ENCODE results near the gene STH.
"Not testable (repeated sequence)": the region's sequence is repeated elsewhere in the genome, so short reads cannot be mapped to it uniquely, and the experiment has no call there.

The STH gene, protein sequence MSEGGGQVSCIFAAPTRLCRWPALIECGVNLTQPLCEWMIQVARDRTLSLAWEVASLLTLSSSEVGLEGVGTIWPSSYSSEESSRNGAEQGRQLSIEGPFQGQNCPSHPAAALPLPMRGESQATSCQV

DNA sequence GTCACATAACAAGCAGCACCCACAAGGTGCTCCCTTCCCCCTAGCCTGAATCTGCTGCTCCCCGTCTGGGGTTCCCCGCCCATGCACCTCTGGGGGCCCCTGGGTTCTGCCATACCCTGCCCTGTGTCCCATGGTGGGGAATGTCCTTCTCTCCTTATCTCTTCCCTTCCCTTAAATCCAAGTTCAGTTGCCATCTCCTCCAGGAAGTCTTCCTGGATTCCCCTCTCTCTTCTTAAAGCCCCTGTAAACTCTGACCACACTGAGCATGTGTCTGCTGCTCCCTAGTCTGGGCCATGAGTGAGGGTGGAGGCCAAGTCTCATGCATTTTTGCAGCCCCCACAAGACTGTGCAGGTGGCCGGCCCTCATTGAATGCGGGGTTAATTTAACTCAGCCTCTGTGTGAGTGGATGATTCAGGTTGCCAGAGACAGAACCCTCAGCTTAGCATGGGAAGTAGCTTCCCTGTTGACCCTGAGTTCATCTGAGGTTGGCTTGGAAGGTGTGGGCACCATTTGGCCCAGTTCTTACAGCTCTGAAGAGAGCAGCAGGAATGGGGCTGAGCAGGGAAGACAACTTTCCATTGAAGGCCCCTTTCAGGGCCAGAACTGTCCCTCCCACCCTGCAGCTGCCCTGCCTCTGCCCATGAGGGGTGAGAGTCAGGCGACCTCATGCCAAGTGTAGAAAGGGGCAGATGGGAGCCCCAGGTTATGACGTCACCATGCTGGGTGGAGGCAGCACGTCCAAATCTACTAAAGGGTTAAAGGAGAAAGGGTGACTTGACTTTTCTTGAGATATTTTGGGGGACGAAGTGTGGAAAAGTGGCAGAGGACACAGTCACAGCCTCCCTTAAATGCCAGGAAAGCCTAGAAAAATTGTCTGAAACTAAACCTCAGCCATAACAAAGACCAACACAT, at the start of gene STH:
STH (plus strand) TSS at position 264 of the 913 bp plus-strand sequence; CDS start at position 294, 30 bp downstream.
- no peak for DNase-seq (ENCODE audit: low spot score)

DNA sequence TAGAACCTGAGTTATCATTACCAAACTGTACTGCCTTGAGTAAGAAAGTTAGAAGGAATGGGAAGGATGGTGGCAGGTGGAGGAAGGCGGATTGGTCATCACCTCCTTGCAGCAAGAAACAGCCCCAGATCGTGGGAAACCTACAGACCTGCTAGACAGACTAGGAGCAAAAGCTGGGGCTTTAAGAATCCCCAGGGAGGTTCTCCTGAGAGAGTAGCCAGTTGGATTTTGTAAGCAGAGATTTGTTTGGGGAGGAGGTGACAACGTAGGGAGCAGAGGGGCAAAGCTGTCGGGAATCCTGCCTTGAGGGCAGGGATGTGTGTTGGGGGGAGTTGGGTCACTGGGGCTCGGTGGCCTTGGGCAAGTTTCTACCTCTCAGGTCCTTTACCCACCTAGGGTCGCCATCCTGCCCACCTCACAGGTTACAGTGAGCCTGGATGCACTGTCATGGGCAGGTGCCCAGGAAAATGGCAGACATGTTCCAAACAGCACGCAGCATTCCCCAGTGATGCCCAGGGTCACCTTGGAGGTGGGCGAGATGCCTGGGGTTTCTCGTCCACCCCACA, 49.2 kb upstream of the STH start:
- DNase-seq (ENCODE audit: low spot score), result no peak

DNA sequence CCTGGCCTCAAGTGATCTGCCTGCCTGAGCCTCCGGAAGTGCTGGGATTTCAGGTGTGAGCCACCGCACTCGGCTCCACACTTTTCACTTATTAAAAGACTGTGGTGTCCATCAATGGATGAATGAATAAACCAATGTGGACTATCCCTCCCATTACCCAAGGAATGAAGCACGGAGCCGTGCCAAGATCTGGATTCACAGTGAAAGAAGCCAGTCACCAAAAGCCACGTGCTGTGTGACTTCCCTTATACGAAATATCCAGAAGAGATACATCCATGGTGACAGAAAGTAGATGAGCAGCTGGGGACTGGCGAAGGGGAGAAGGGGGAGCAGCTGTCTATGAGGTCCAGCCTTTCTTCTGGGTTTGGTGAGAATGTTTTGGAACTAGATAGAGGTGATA, 48.2 kb upstream of the STH start:
- no peak for DNase-seq (ENCODE audit: low spot score)

DNA sequence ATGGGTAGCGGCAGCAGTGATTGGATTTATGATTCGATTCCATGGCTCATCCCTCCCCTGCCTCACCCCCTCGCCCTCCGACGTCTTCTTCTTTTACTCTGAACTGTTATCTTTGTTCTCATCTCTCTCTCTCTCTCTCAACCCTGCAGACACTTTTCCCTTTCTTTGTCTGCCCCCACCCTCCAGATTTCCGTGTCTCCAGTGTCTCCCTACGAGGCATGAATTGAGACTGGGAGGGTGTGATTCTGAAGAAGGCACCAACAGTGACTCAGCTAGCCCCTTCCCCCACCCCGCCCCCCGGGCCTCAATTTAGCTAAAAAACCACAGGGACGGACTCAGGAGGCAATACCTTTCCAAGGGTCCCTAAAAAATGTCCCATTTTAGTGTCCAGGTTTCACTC, 47.6 kb upstream of the STH start:
- no peak for DNase-seq (ENCODE audit: low spot score)

DNA sequence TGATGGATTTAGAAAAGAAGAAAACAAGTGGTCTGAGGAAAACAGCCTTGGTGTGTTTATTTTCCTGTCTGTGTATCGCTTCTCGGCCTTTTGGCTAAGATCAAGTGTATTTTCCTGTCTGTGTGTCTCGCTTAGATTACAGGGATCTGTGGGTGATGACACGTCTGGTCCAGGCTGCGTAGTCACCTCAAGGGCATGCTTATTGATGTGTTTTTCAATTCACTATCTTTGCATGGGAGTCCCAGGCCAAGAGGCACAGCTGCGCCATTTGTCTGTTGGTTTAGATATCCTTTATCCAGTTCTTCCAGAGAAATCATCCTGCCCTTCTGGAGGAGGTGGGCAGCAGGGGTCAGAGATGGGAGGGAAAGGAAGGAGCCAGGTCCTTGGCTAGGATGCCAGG, 47.1 kb upstream of the STH start:
- no peak for DNase-seq (ENCODE audit: low spot score)

DNA sequence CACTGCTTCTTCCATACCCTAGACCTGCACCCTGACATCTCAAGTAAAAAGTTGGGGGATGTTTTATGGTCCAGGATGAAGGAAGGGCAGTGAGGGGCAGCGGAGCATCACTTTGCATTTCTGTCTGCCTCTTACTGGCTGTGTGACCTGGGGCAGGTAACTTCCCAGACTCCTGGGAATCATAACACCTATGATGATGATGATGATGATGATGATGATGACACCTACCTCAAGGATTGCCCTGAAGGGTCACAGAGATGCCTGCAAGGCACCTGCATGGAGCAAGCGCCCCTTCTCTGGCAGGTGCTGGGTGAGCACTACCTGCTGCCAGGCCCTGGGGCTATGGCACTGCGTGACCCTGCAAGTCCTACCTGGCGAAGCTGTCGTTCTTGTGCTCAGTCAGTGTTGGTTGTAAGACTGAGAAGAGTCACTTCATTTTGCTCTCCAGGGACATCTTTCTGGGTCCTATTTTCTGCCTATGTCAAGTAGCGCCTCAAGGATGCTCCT, 46.2 kb upstream of the STH start:
- no peak for DNase-seq (ENCODE audit: low spot score)

DNA sequence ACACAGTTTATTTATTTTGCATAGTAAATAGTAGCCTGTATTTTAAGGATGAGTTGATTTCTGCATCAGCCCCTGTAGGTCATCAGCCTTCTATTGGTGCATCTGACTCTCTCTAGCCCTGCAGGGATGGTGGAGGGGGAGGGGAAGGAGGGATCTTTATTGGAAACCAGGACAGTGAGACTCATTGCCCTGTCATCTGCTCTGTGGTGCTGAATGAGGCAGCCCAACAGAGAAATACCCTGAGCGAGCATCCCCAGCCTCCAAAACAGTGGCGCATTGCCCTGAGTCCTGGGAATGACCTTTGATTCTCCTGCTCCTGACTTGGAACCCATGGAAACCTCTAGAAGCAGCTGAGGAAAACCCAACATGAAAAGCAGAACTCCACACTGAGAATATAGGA, 45.5 kb upstream of the STH start:
- no peak for DNase-seq (ENCODE audit: low spot score)

DNA sequence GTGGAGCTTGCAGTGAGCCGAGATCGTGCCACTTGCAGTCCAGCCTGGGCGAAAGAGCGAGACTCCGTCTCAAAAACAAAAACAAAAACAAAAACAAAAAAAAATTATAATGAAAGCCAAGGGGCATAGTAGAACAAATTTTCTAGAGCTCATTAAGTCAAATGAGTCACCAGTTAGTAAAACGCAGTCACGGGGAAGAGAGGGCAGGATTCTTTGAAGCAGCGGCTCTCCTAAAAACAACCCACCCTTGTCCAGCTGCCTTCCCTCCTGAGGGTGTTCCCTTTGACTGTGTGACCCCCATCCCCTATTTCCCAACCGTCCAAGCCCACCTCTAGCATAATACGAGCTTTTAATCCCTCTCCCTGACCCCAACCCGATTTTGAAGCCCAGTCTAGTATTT, 44.1 kb upstream of the STH start:
- no peak for DNase-seq (ENCODE audit: low spot score)

DNA sequence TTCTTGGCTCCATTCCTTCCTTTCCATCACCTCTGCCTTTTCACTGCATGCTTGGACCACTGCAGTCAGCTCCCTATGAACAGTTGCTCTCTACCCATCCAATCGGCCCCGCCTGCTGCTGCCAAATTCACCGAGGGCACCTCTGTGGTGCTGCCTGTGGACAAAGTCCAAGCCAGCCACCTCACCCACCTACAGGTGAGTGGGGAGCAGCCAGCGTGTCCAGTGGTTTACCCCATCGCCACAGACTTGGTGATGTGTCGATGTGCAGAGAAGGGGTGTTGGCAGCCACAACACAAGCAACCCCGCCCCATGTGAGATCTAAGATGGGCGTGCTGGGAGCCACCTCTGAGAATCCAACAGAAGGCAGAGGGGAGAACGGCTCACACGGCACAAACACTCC, 43.7 kb upstream of the STH start:
- DNase-seq (ENCODE audit: low spot score), result no peak

DNA sequence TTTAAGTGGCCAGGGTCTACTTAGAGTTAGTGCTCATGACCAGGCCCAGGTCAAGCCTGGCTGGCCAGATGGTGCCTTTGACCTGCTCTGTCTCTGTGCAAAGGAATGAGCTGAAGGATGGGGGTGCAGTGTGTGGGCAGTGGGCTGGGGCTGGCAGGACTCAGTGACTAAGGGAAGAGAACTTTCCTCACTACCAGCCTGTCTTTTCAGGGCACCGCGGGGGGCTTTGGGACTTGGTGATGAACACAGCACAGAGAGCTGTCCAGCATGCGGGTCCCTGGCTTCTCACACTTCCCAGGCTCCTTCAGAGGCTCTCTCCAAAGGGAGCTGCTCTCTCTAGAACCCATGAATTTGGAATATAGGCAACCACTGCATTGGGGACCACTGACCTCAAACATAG, 43.0 kb upstream of the STH start:
- DNase-seq (ENCODE audit: low spot score), result no peak

DNA sequence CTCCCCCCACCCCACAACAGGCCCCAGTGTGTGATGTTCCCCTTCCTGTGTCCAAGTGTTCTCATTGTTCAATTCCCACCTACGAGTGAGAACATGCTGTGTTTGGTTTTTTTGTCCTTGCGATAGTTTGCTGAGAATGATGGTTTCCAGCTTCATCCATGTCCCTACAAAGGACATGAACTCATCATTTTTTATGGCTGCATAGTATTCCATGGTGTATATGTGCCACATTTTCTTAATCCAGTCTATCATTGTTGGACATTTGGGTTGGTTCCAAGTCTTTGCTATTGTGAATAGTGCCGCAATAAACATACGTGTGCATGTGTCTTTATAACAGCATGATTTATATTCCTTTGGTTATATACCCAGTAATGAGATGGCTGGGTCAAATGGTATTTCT, 42.3 kb upstream of the STH start:
- DNase-seq (ENCODE audit: low spot score), result not testable (repeated sequence)

DNA sequence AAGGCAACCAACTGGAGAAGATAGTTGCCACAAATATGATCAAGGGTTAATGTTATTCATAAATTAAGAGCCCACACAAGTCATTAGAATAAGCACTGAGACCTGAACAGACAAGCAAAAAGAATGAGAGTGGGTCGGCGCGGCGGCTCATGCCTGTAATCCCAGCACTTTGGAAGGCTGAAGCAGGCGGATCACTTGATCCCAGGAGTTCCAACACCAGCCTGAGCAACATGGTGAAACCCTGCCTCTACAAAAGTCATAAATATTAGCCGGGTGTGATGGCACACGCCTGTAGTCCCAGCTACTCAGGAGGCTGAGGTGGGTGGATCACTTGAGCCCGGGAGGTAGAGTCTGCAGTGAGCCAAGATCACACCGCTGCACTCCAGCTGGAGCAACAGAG, 40.7 kb upstream of the STH start:
- DNase-seq (ENCODE audit: low spot score), result no peak

DNA sequence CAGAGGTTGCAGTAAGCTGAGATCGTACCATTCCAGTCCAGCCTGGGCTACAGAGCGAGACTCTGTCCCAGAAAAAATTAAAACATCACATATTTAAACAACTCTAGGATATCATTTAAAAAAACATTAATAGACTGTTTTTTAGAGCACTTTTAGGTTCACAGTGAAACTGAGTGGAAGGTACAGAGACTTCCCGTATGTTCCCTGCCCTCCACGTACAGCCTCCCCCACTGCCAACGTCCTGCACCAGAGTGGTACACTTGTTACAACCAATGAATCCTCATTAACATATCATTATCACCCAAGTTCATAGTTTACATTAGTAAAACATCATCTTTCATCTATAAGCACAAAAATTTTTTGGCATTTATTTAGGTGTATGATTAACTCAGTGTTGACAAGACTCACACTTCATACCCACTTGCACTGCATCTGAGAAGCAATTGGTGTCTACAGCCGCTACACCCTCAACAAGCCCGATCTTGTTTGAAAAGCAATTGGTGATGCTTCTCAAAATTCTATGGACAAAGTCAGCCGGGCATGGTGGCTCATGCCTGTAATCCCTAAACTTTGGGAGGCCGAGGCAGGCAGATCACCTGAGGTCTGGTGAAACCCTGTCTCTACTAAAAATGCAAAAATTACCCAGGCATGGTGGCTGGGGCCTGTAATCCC, 39.9 kb upstream of the STH start:
- DNase-seq (ENCODE audit: low spot score), result no peak

DNA sequence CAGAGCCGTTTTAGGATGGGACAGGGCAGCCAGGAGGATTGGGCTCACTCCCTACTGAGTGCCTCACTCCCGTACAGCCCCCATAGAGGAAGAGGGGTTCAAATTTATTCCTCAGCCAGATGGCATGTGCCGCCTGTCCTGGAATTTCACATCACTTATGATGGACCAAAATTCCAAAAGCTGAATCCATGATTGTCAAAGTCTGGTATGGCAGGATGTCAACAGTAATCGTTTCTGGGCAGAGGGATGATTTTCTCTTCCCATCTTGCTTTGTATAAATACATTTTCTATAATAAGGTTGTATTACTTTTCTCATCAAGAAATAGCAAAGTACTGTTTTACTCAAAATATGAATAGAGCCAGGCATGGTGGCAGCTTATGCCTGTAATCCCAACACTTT, 38.7 kb upstream of the STH start:
- DNase-seq (ENCODE audit: low spot score), result no peak

DNA sequence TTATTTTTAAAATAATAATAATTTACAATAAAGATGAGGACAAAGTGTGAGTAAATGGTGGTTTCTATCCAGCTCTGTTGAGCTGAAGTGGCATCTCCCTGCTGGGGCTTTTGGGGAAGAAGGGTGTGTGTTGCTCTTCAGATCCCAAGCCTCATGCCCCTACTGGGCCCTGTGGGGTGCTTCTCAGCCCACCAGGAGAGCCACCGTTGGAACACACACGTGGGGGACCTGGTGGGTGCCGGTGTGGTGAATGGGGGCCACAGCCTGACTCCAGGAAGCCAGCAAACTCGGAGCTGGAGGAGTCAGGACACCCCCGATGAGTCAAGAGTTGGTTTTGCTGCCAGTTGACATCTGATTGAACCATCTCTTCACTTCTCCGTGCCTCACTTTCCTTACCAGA, 37.8 kb upstream of the STH start:
- DNase-seq (ENCODE audit: low spot score), result no peak

DNA sequence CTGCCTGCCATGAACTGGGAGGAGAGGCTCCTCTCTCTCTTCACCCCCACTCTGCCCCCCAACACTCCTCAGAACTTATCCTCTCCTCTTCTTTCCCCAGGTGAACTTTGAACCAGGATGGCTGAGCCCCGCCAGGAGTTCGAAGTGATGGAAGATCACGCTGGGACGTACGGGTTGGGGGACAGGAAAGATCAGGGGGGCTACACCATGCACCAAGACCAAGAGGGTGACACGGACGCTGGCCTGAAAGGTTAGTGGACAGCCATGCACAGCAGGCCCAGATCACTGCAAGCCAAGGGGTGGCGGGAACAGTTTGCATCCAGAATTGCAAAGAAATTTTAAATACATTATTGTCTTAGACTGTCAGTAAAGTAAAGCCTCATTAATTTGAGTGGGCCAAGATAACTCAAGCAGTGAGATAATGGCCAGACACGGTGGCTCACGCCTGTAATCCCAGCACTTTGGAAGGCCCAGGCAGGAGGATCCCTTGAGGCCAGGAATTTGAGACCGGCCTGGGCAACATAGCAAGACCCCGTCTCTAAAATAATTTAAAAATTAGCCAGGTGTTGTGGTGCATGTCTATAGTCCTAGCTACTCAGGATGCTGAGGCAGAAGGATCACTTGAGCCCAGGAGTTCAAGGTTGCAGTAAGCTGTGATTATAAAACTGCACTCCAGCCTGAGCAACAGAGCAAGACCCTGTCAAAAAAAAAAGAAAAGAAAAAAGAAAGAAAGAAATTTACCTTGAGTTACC, 36.7 kb upstream of the STH start:
- DNase-seq (ENCODE audit: low spot score), result no peak

DNA sequence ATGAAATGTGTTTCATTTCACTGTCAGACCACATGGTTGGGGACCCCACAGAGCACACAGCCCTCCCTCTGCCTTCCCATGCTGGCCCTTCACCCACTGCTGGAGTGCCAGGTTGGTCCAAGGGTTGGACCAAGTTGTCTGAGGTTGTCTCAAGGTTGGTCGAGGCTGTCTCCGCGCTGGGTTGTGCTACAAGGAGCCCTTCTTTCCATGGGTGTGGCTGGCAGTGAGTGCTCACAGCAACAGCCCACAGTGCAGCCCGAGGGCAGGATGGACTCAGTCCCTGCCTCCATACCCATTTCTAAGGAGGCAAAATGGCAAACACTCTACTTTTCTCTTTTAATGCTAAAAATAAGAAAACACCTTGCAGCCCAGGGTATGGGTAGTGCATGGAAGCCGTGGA, 35.8 kb upstream of the STH start:
- DNase-seq (ENCODE audit: low spot score), result no peak

DNA sequence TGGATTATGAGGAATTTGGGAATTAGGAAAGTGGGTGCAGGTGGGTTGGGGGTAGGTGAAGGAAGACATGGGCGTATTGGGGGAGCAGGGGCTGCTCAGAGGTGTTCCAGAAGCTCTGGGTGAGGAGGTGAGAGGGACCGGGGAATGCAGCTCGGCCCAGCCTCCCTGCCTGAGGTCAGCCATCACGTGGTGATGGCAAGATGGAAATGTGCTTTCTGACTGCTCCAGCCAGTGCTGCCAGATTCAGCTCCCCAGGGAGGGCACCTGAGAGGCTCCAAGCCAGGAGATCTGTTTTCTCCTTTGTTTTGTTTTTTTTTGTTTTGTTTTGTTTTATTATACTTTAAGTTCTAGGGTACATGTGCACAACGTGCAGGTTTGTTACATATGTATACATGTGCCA, 35.2 kb upstream of the STH start:
- DNase-seq (ENCODE audit: low spot score), result no peak

DNA sequence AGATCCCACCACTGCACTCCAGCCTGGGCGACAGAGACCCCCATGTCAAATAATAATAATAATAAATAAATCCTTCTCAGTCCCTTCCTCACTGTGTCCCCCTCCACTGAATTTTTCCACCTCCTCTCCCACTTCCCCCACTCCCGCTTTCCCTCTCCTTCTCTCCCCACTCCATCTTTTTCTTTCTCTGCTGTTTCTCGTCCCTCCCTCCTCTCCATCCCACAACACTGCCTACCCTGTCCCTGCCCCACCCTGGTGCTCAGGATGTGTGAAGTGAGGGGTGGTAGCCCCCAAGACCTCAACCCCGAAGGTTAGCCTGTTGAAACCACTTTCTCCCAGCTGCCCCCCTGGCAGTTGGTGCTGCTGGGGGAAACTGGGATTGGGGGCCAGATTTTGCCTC, 34.4 kb upstream of the STH start:
- DNase-seq (ENCODE audit: low spot score), result no peak

DNA sequence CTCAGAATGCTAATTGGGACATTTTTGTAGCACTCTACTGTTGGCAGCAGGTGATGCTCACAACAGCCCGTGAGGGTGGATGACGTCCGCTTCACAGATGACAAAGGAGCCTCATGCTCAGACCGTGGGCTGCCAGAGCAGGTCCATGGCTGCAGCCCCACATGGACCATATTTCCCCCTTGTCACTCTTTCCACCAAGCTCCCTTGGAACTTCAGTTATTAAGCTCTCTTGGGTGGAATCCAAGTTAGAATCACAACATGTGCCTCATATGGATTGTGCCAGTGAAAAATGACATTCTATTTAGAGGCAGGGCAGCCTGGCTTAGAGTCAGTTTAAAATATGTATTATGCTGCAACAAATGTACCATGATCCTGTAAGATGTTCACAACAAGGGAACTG, 33.2 kb upstream of the STH start:
- DNase-seq (ENCODE audit: low spot score), result no peak

DNA sequence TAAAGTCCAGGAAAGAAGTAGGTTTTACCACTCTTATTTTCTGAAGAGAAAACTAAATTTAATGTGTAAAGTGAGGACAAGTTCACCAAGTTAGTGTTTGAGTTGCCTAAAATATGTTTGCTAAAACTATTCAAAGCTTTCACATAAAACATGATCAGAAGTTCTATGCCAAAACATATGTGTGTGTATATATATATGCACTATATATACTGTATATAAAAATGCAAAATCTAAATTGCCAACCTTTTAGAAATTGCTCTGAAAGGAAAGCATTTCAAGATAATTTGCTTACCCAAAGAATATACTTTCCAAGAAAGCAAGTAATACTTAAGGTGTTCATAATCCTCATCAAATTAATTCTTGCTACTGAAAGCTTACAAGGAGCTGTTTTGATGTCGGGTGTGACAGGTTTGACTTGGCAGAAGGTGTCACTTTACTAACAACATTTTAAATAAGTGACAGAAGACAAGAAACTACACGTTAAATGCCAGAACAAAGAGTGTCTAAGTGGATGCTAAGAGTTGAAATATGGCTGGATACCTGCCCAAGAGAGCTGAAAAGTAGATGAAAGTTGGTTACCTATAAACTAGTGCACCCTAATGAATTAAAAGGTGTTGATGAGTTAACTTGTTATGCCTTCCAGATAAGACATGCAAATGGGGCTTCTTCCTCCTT, 32.3 kb upstream of the STH start:
- DNase-seq (ENCODE audit: low spot score), result no peak

DNA sequence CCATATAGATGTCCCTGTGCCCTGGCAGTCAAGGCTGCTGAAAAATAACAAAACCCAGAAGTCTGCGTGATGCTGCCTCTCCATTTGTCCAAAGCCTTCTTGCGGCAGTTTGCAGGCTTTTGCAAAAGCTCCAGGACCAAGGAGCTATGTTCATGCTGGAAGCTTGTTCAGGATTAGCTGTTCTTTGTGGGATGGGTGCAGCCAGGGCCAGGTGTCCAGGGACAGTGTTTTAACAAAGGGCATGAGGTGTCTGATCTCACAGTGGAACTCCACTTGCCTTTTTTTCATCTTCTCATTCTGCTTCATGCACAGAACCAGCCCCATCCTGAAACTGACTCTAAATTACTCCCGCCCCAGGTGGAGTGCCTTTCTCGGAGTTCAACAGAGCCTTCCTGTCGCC, 31.7 kb upstream of the STH start:
- no peak for DNase-seq (ENCODE audit: low spot score)

Measured in hepatic stellate cell (primary cell).